Spleen (tissue), 11 donors: ENCODE data around the gene USP30. TPM values are rescaled to one million over a fixed set of nuclear protein-coding genes. Genes with fewer than 3 reads are reported as not detected.

Experiments used
- DNase-seq: peaks from one replicate; pipeline ENCODE4 v3.0.0-alpha.2; 2020
- H3K27ac ChIP-seq, 8 donors: fragments of 200-600 bp; sonication (generic) in 7 of 8; 1 replicate in 4 of 8; 2 replicates in 4 of 8; pipeline versions ENCODE4 v1.5.0 to v1.8.0; 2016 to 2021; ENCODE audit warnings: inconsistent platforms in 4 of 8, mild to moderate bottlenecking in 4 of 8, moderate library complexity in 1 of 8
- H3K27me3 ChIP-seq, 7 donors: fragments of 200-600 bp; sonication (generic) in 6 of 7; replicated peaks in 1 of 7; 1 replicate in 4 of 7; 2 replicates in 3 of 7; pipeline versions ENCODE4 v1.5.0 to v1.8.0; 2016 to 2021; ENCODE audit warnings: inconsistent platforms in 3 of 7, mild to moderate bottlenecking in 1 of 7
- H3K36me3 ChIP-seq, 6 donors: fragments of 200-600 bp; sonication (generic) in 5 of 6; 1 replicate in 4 of 6; 2 replicates in 2 of 6; pipeline versions ENCODE4 v1.5.0 to v1.8.0; 2016 to 2021; ENCODE audit warnings: inconsistent platforms in 2 of 6
- H3K4me1 ChIP-seq, 6 donors: fragments of 200-600 bp; sonication (generic) in 5 of 6; 1 replicate in 3 of 6; 2 replicates in 3 of 6; pipeline versions ENCODE4 v1.5.0 to v1.8.0; 2016 to 2021; ENCODE audit warnings: inconsistent platforms in 3 of 6
- H3K4me3 ChIP-seq, 8 donors: fragments of 200-600 bp; sonication (generic) in 7 of 8; 1 replicate in 4 of 8; 2 replicates in 4 of 8; pipeline versions ENCODE4 v1.5.0 to v1.8.0; 2016 to 2021; ENCODE audit warnings: inconsistent platforms in 4 of 8, mild to moderate bottlenecking in 4 of 8, moderate library complexity in 2 of 8
- H3K9me3 ChIP-seq, 8 donors: fragments of 200-600 bp; sonication (generic) in 7 of 8; 1 replicate in 4 of 8; 2 replicates in 4 of 8; pipeline versions ENCODE4 v1.5.0 to v1.8.0; 2016 to 2021; ENCODE audit warnings: inconsistent platforms in 4 of 8
- CTCF ChIP-seq, 11 experiments: fragments of 200-600 bp in 7 of 11; fragments of 450-650 bp in 4 of 11; sonication (generic) in 4 of 11; IDR thresholded peaks in 8 of 11; conservative IDR thresholded peaks in 3 of 11; 1 replicate in 7 of 11; 2 replicates in 4 of 11; pipeline versions ENCODE4 v1.4.0 to v1.8.0; 2016 to 2021; ENCODE audit warnings: antibody characterized with exemption in 11 of 11, inconsistent platforms in 4 of 11, mild to moderate bottlenecking in 1 of 11
- POLR2A ChIP-seq, 3 donors: fragments of 450-650 bp; IDR thresholded peaks; one replicate each; pipeline ENCODE4 v1.5.1; 2017; ENCODE audit warnings: antibody characterized with exemption in 3 of 3, mild to moderate bottlenecking in 1 of 3
- POLR2AphosphoS5 ChIP-seq, 3 donors: sonication (generic); formaldehyde crosslinking; IDR thresholded peaks; one replicate each; pipeline ENCODE4 v1.5.1; 2017; ENCODE audit warnings: antibody characterized with exemption in 3 of 3
- WGBS, 5 donors: extraction: QIAGEN DNeasy Blood & Tissue Kit in 3 of 5; methylation state at CpG; one replicate each; pipeline versions ENCODE4 v1.1.5 to v1.1.7; 2013 to 2018; 5-methylcytosine and 5-hydroxymethylcytosine counted together
- intact Hi-C: fragments of 100-400 bp; cut with DNase I; formaldehyde crosslinking; loops from one replicate; pipeline ENCODE4 v1.15.0; 2023; ENCODE audit warnings: low total_unique reads
- polyA plus RNA-seq, 3 donors: library from polyadenylated mRNA; stranded (reverse); fragments of 200-250 nt; gene quantifications; one replicate each; pipeline ENCODE4 v1.2.1, GENCODE V29; 2013
- total RNA-seq, 7 donors: library from RNA; depleted of rRNA in 3 of 7; stranded (reverse); fragments of >200 nt in 3 of 7; fragmentation: NEBNext Ultra II Directional in 4 of 7; extraction: Animal tissue kit (Norgen Biotek cat#: 25700) in 4 of 7; gene quantifications; one replicate each; pipeline versions ENCODE4 v1.1.0 to v1.2.1, GENCODE V29; 2016 to 2021
- donor health status: healthy with polysubstance abuse.
- donor health status: DM: no; HTN: no; CAD: no; lungs with moderate emphysema.
- donor health status: DM: no; HTN: no; CAD: no.
- donor health status: Bipolar disorder and iron deficiency.
- donor health status: healthy.
- donor health status: DM: no; HTN: no; CAD: no.
- donor health status: DM: yes; HTN: yes; CAD: no.

USP30 gene
- total and polyA plus RNA-seq, 10 donors = 3.9 to 23.2 (median 11.5) TPM

- Histone ChIP-seq H3K9me3 (no peaks in the 10 kb centered on the region), H3K27me3 (no peaks in the 10 kb centered on the region), H3K4me1 (peaks cover 15 to 79% (median 51%) of the 10 kb centered on the region in 6 donors), H3K27ac (peak overlapping the region in 5 of 8 donors; percentile 6 to 93 (median 86)), H3K4me3 (peak overlapping the region in 1 of 8 donors; percentile 1), H3K36me3 (peaks cover 0 to 25% (median 14%) of the 10 kb centered on the region in 6 donors)
- 84 to 90% (median 87%) methylated on average over 11 of the region's 11 CpGs for WGBS, 5 donors
- TF ChIP-seq CTCF (IDR thresholded peaks at IDR 0.05 in 8 of 11, conservative IDR thresholded peaks at IDR 0.05 in 3 of 11) (no peak), POLR2AphosphoS5 (IDR thresholded peaks at IDR 0.05) (no peak), POLR2A (IDR thresholded peaks at IDR 0.05) (no peak)
- intact Hi-C loops = no loop called here
- peak; percentile 6 for DNase-seq
Observed at GRCh38 chr12:109112720-109113465, 60.5 kb downstream of the USP30 start.

DNA sequence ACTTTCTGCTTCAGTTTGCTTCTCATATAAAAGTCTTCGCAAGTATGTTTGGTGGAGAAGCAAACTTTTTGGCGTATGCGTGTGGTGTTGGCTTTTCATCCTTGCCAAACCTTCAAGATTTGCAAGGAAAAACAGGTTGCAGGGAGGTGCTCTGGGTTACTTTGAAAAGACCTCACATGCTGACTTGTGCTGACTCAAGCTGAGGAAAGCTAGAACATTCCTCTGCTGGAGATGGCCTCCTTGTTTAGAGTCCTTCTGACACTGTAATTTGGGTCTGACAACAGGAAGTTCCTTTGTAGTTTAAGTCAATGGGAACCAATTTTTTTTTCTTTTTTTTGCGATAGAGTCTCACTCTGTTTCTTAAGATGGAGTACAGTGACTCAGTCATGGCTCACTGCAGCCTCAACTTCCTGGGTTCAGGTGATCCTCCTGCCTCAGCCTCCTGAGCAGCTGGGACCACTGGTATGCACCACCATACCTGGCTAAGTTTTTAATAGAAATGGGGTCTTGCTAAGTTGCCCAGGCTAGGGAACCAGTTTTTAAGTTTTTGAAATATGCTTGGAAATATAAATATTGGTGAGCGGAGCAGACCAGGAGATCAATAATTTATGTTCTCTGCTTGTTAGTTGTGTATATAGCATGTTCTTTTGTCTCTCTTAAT is 61.4 kb downstream of the USP30 start:
- no peaks in the 10 kb centered on the region for H3K27me3 ChIP-seq
- peak overlapping the region in 1 of 8 donors; percentile 1 for H3K4me3 ChIP-seq
- 90 to 94% (median 90%) methylated on average over 5 of the region's 5 CpGs for WGBS, 5 donors
- peaks cover 15 to 88% (median 53%) of the 10 kb centered on the region in 6 donors for H3K4me1 ChIP-seq
- no peak for DNase-seq
- peaks cover 0 to 16% (median 6%) of the 10 kb centered on the region in 6 donors for H3K36me3 ChIP-seq
- no peaks in the 10 kb centered on the region for H3K9me3 ChIP-seq
- H3K27ac ChIP-seq = peak overlapping the region in 6 of 8 donors; percentile 2 to 93 (median 84)
- intact Hi-C loops = no loop called here
- TF ChIP-seq POLR2A (IDR thresholded peaks at IDR 0.05) (no peak), POLR2AphosphoS5 (IDR thresholded peaks at IDR 0.05) (no peak), CTCF (IDR thresholded peaks at IDR 0.05 in 8 of 11, conservative IDR thresholded peaks at IDR 0.05 in 3 of 11) (no peak)

- WGBS, 5 donors = 73 to 92% (median 86%) methylated on average over 2 of the region's 2 CpGs
- intact Hi-C loops = no loop called here
- TF ChIP-seq CTCF (IDR thresholded peaks at IDR 0.05 in 8 of 11, conservative IDR thresholded peaks at IDR 0.05 in 3 of 11) (no peak), POLR2AphosphoS5 (IDR thresholded peaks at IDR 0.05) (no peak), POLR2A (IDR thresholded peaks at IDR 0.05) (no peak)
- H3K27me3 ChIP-seq = no peaks in the 10 kb centered on the region
- no peak overlapping the region for H3K4me3 ChIP-seq
- no peak for DNase-seq
- H3K36me3 ChIP-seq = peaks cover 0 to 10% (median 3%) of the 10 kb centered on the region in 6 donors
- peak overlapping the region in 6 of 8 donors; percentile 30 to 93 (median 84) for H3K27ac ChIP-seq
- peaks cover 15 to 97% (median 53%) of the 10 kb centered on the region in 6 donors for H3K4me1 ChIP-seq
- no peaks in the 10 kb centered on the region for H3K9me3 ChIP-seq
Observed at GRCh38 chr12:109114644-109115043, 62.3 kb downstream of the USP30 start.

DNA sequence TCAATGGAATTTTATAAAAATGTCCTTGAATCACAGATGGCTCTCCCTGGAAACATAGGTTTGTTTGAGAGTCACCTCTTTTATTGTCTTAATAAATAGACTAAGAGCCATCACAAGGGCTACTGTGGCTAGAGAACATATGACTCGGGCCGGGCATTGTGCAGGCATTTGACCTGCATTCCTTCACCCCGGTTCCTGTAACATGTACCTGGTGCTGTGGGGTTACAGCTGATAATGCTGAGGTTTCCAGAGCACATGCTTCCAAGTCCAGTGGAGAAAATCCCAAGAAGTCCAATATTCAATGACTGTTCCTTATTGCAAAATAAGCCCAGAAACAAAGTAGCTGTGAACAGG is 63.0 kb downstream of the USP30 start:
- peak; percentile 9 for DNase-seq
- Histone ChIP-seq H3K27ac (peak overlapping the region; percentile 30 to 93 (median 84)), H3K27me3 (no peaks in the 10 kb centered on the region), H3K9me3 (no peaks in the 10 kb centered on the region), H3K4me1 (peaks cover 15 to 90% (median 53%) of the 10 kb centered on the region in 6 donors), H3K4me3 (peak overlapping the region in 1 of 8 donors; percentile 22), H3K36me3 (peaks cover 0 to 2% (median 0%) of the 10 kb centered on the region in 6 donors)
- 62 to 87% (median 69%) methylated on average over 3 of the region's 3 CpGs for whole genome bisulfite sequencing, 5 donors
- intact Hi-C loops = no loop called here
- no peak for TF ChIP-seq CTCF (IDR thresholded peaks at IDR 0.05 in 8 of 11, conservative IDR thresholded peaks at IDR 0.05 in 3 of 11)
- no peak for TF ChIP-seq POLR2A (IDR thresholded peaks at IDR 0.05)
- no peak for TF ChIP-seq POLR2AphosphoS5 (IDR thresholded peaks at IDR 0.05)
